Sciatic nerve (tissue), 2 donors: Measurements from ENCODE around the gene PHYKPL. TPM values are rescaled to one million over a fixed set of nuclear protein-coding genes. Genes with fewer than 3 reads are reported as not detected.

ENCODE experiments used
- ATAC-seq: fragments of 200-7000 bp; cut with Tn5 transposase; one replicate; pipeline ENCODE4 v1.9.1; 2020; ENCODE audit warnings: mild to moderate bottlenecking, moderate library complexity
- DNase-seq: peaks from one replicate; pipeline ENCODE4 v3.0.0-alpha.2; 2020; ENCODE audit warnings: low spot score
- intact Hi-C: fragments of 100-400 bp; cut with DNase I; formaldehyde crosslinking; loops from one replicate; pipeline ENCODE4 v1.14.2; 2022
- total RNA-seq: library from RNA; stranded (reverse); fragmentation: NEBNext Ultra II Directional; extraction: Animal tissue kit (Norgen Biotek cat#: 25700); gene quantifications from one replicate; pipeline ENCODE4 v1.2.1, GENCODE V29; 2021
- donor health status: DM: no; HTN: no; CAD: no.
- donor health status: DM: no; HTN: no; CAD: no.

PHYKPL gene
- 133 TPM for total RNA-seq

- peak; percentile 71 for ATAC-seq
- intact Hi-C loops, result no loop called here
- peak; percentile 81 for DNase-seq
Measured at GRCh38 chr5:178232124-178232919, at the start of gene PHYKPL. Gene PHYKPL (minus strand): TSS chr5:178232802. CDS start chr5:178232550, 252 bp downstream.

DNA sequence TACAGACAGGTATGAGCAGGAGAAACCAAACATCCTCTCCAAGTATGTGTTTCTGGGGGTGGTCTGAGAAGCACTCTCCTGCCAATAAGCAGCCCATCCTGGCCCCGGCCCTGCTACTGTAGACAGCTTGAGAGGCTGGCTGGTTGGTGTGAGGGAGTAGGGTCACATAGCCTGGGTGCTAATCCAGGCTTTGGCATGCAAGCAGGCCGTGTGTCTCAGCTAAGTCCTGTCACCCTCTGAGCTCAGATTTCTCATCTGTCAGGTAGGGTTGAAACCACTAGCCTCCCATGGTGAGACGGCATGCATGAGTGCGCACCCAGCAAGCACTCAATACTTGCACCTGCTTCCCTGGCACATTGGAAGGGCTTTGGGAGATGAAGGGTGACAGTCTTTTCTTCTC lies 49.8 kb upstream of the PHYKPL start:
- intact Hi-C loops, result no loop called here
- no peak for ATAC-seq
- no peak for DNase-seq

GRCh38 chr5:178281331-178281730 lies 48.7 kb upstream of the PHYKPL start:
- intact Hi-C loops, result no loop called here
- DNase-seq, result no peak
- no peak for ATAC-seq

DNA sequence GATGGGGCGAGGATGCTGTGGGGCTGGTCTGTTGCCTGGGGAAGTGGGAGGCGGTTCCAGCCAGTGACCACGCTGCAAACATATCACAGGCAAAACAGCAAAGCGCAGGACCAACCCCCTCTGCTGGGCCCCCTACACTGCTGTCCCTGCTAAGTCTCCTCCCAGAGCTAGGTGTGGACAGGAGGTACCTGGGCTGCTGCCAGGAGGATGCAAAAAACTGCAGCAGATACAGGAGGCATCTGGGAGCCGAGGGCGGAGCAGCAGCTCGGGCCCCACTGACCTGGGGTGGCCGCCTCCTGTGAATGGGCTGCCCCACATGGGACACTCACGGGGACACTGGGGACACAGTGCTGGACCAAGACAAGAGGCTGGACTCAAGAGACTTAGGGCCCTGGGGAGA lies 48.0 kb upstream of the PHYKPL start:
- ATAC-seq, result no peak
- no peak for DNase-seq
- intact Hi-C loops, result no loop called here

GRCh38 chr5:178279723-178280438 lies 47.3 kb upstream of the PHYKPL start:
- DNase-seq (peak; percentile 96), ATAC-seq (peak; percentile 94)
- intact Hi-C loops, result loop anchor here (5.0 kb wide), 1 partner anchor 312 kb away; the partner anchor contains the start of gene COL23A1

DNA sequence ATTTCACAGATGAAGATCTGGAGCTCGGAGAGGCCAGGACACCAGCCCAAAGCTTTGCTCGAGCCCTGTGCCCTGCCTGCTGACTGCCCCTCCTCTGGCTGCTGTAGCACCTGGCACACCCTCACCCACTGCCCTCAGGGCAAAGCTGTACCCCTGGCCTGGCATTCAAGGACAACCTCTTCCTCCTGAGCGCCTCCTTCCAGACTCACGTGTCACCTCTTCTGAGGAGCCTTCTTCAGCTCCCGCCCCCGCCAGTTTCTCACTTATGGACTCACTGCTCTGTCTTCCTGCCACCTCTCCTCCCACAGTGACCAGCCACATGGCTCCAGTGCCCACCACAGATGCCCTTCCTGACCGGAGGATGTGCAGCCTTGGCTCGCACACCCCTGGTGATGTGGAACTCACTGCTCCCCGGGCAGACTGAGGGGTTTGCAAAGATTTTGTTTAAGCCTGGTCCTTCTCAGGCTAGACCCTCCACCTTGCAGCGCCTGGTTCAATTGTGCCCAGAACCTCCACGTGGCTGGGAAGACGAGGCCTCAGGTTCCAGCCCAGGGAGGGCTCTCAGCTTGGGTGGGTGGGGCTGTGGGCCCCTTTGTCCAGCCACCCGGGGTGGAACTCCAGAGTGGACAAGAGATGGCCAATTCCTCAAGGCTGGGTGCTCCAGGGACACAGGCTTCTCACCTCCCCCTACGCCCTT lies 46.6 kb upstream of the PHYKPL start:
- intact Hi-C loops, result loop anchor here (5.0 kb wide), 1 partner anchor 313 kb away; the partner anchor contains the start of gene COL23A1
- ATAC-seq, result peak; percentile 22
- DNase-seq, result no peak

GRCh38 chr5:178278358-178279023 lies 45.9 kb upstream of the PHYKPL start:
- DNase-seq, result no peak
- no peak for ATAC-seq
- intact Hi-C loops, result loop anchor here (5.0 kb wide), 1 partner anchor 314 kb away; the partner anchor contains the start of gene COL23A1

GRCh38 chr5:178277866-178278265 lies 45.3 kb upstream of the PHYKPL start:
- ATAC-seq (no peak), DNase-seq (no peak)
- intact Hi-C loops, result loop anchor here (5.0 kb wide), 1 partner anchor 314 kb away; the partner anchor contains the start of gene COL23A1

DNA sequence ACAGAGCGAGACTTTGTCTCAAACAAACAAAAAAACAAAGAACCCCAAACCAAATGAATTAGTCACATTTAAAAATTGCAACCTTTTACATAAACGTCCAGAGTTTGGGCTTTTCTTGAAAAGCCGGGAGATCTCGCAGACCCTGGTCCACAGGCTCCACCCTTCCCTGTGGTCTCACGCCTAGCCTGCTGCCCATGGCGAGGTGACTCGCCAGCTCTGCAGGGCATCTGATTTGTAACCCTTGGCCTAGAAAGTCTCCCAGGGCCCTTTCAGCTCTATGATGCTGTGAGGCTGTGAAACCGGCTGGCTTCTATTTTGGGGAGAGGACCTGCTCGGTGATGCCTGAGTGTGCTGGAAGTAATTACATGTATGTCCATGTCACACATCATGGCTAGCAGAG lies 44.7 kb upstream of the PHYKPL start:
- intact Hi-C loops, result loop anchor here (5.0 kb wide), 1 partner anchor 315 kb away; the partner anchor contains the start of gene COL23A1
- ATAC-seq, result no peak
- DNase-seq, result no peak

DNA sequence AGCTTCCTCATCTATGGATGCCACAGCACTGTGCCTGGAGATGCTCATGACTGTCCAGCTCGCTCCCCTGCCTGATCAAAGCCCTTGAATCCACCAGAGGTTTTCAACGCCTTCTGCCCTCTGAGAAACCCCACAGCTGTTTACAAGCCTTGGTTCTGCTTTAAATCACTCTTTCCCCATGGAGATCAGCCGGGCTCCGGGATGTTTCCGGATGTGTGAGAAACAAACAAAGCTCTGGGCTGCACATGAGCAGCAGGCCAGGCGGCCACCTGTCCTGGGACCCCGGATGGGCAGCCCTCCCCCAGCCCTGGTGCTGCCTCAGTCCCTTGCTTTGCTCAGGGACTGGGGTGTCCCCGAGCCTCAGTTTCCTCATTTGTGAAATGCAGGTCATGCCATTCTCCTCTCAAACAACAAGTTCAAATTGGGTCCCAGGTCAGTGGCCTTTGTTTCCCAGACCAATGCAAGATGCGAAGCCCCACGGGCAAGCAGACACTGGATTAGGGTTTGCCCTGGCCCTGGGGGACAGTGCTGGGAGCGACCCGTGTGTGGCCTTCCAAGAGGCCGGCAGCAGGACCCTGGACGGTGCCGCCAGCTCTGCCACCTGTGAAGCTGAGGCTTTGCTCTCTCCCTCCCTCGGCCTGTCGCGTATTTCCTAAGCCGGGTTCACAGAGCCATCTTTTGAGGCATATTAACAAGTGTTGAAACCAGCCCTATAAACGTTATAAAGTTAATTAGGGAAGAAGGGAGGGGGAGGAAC lies 42.4 kb upstream of the PHYKPL start:
- no peak for DNase-seq
- intact Hi-C loops, result loop anchor here (5.0 kb wide), 1 partner anchor 317 kb away; the partner anchor contains the start of gene COL23A1
- ATAC-seq, result no peak

DNA sequence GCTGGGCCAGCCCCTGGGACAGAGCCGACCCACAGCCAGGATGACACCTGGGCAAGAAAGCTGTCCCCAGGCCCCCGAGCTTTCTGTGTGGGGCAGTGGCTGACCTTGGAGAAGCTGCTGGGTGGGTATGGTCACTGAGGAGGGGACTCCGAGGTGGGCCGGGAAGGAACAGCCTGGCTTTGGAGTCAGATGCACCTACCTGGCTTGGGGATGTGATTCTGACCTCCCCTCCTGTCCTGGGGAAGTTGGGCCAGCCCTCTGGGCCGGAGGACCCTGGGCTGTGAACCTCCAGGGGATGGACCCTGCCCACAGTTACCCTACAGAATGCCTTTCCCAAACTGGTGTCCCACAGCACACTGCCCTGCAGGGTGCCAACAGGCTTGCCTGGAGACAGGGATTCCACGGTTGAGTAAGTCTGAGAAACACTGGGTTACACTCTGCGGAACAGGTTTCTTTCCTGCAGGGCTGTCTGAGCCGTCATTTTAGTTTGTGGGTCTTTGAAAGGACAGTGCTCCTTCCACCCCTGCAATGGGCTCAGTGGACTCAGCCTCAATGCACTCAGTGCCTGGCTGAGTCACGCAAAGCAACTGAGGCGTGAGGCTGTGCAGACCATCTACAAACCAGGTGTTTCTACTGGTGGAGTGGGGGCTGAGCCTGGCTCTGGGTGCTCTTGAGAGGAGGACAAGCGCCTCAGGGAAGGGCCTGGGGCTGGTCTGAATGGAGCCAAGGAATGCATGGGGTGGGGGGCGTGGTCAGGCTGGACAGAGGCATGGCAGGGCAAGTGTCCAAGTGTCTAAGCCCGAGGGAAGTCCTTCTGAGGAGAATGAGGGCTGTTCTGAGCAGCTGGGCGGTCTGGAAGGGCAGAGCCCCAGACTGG lies 41.3 kb upstream of the PHYKPL start:
- DNase-seq (no peak), ATAC-seq (peak; percentile 27)
- intact Hi-C loops, result no loop called here

- ATAC-seq, result no peak
- no peak for DNase-seq
- intact Hi-C loops, result no loop called here
Measured at GRCh38 chr5:178273041-178273440, 40.4 kb upstream of the PHYKPL start.

DNA sequence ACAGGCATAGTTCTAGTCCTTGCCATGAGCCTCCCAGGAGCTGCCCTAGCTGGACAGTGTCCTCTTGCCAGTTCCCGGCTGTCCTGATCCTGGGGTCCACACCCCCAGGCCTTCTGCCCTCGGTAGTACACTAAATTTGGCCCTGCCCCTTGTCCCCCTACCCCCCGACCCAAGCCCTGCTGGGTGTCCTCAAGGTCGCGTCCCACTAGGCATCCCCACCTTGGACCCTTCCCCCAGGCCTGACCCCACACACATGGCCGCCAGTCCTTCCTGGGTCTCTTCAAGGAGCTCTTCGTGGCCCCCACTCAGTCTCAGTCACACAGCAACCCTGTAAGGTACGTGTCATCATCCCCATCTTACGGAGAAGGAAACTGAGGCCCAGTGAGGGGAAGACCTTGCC lies 40.0 kb upstream of the PHYKPL start:
- no peak for DNase-seq
- intact Hi-C loops, result no loop called here
- no peak for ATAC-seq

GRCh38 chr5:178271726-178272479 lies 39.3 kb upstream of the PHYKPL start:
- DNase-seq (no peak), ATAC-seq (no peak)
- intact Hi-C loops, result no loop called here

GRCh38 chr5:178271231-178271630 lies 38.6 kb upstream of the PHYKPL start:
- intact Hi-C loops, result no loop called here
- ATAC-seq, result no peak
- no peak for DNase-seq

DNA sequence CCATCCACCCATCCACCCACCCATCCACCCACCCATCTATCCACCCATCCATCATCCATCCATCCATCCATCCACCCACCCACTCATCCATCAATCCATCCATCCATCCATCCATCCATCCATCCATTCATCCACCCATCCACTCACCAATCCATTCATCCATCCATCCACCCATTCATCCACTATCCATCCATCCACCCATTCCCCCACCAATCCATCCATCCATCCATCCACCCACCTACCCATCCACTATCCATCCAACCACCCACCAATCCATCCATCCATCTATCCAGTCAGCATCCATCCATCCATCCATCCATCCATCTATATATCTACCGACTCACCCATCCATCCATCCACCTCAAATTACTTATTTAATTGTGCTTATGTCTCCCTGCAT lies 36.9 kb upstream of the PHYKPL start:
- intact Hi-C loops, result no loop called here
- DNase-seq (no peak), ATAC-seq (no peak)

DNA sequence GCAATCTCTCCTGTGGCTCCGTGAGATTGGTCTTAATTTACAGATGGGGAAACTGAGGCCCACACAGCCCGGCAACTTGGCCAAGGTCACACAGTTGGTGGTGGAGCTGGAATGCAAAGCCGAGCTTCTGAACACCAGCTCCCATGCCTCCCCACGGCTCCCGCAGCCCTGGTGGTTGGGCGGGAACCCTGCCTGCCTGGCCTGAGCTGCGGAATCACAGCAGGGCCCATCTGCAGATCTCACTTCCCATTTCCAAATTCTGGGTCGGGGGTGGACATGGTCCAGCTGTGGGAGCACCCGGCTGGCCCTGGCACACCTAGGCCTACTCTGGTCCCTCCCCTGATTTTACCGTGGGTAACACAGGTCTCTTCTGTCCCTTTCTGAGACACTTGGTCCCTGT lies 35.3 kb upstream of the PHYKPL start:
- ATAC-seq (no peak), DNase-seq (no peak)
- intact Hi-C loops, result no loop called here
